CD14-positive monocyte (primary cell): ENCODE results near the gene MAPRE3. TPM values are rescaled to one million over a fixed set of nuclear protein-coding genes. Genes with fewer than 3 reads are reported as not detected.

ENCODE experiments used
- DNase-seq, 3 donors: peaks; one replicate each; pipeline ENCODE4 v3.0.0-alpha.2; 2011 to 2022
- H2AFZ ChIP-seq: 2 replicates; pipeline ENCODE4 v1.6.0; 2012; ENCODE audit warnings: mild to moderate bottlenecking, low read depth, low read length, inconsistent platforms; ENCODE audit not compliant: insufficient read depth, poor library complexity, severe bottlenecking
- H3K27ac ChIP-seq, 2 donors: 1 replicate in 1 of 2; 2 replicates in 1 of 2; pipeline ENCODE4 v1.5.1; 2012 to 2013; ENCODE audit warnings: low read length in 2 of 2, control low read depth in 1 of 2, inconsistent platforms in 1 of 2, low read depth in 1 of 2, mild to moderate bottlenecking in 1 of 2
- H3K27me3 ChIP-seq, 2 donors: one replicate each; pipeline versions ENCODE4 v1.6.0 to v1.6.1; 2011 to 2013; ENCODE audit warnings: low read length in 2 of 2; ENCODE audit not compliant: control insufficient read depth in 2 of 2, insufficient read depth in 2 of 2
- H3K36me3 ChIP-seq, 2 donors: replicated peaks in 1 of 2; 1 replicate in 1 of 2; 2 replicates in 1 of 2; pipeline versions ENCODE4 v1.5.1 to v1.6.1; 2012 to 2013; ENCODE audit warnings: low read length in 2 of 2, control low read depth in 1 of 2, inconsistent platforms in 1 of 2, mild to moderate bottlenecking in 1 of 2; ENCODE audit not compliant: insufficient read depth in 2 of 2, control insufficient read depth in 1 of 2
- H3K4me1 ChIP-seq, 2 donors: 1 replicate in 1 of 2; 2 replicates in 1 of 2; pipeline versions ENCODE4 v1.5.1 to v1.6.1; 2012 to 2013; ENCODE audit warnings: low read length in 2 of 2, control low read depth in 1 of 2, inconsistent platforms in 1 of 2, mild to moderate bottlenecking in 1 of 2, moderate library complexity in 1 of 2; ENCODE audit not compliant: insufficient read depth in 2 of 2, control insufficient read depth in 1 of 2
- H3K4me2 ChIP-seq: replicated peaks from 2 replicates; pipeline ENCODE3; 2012; ENCODE audit warnings: low read length, moderate library complexity, mild to moderate bottlenecking; ENCODE audit not compliant: poor library complexity, severe bottlenecking; ENCODE audit errors: extremely low read depth
- H3K4me3 ChIP-seq, 3 experiments: fragments of 200-600 bp in 1 of 3; sonication (generic) in 1 of 3; replicated peaks in 1 of 3; 1 replicate in 2 of 3; 2 replicates in 1 of 3; pipeline ENCODE4 v1.5.1; 2011 to 2013; ENCODE audit warnings: low read length in 3 of 3, mild to moderate bottlenecking in 3 of 3, control low read depth in 2 of 3, low read depth in 2 of 3, inconsistent platforms in 1 of 3, moderate library complexity in 1 of 3
- H3K79me2 ChIP-seq: 2 replicates; pipeline ENCODE4 v1.6.0; 2012; ENCODE audit warnings: mild to moderate bottlenecking, control low read depth, inconsistent platforms, low read length, moderate library complexity; ENCODE audit not compliant: insufficient read depth
- H3K9ac ChIP-seq: 2 replicates; pipeline ENCODE4 v1.6.0; 2017; ENCODE audit warnings: low read length, mild to moderate bottlenecking; ENCODE audit not compliant: insufficient read depth, poor library complexity, severe bottlenecking
- H3K9me3 ChIP-seq, 2 donors: replicated peaks in 1 of 2; 1 replicate in 1 of 2; 2 replicates in 1 of 2; pipeline versions ENCODE4 v1.5.1 to v1.6.1; 2012 to 2013; ENCODE audit warnings: low read length in 2 of 2, control low read depth in 1 of 2; ENCODE audit not compliant: control insufficient read depth in 1 of 2, insufficient read depth in 1 of 2
- H4K20me1 ChIP-seq: 2 replicates; pipeline ENCODE4 v1.6.0; 2012; ENCODE audit warnings: mild to moderate bottlenecking, low read length, control low read depth, moderate library complexity; ENCODE audit not compliant: insufficient read depth
- H3K27ac Mint-ChIP-seq, 7 donors: one replicate each; pipeline ENCODE4 v1.8.0; 2020; ENCODE audit warnings: mild to moderate bottlenecking in 7 of 7, mixed read lengths in 7 of 7, moderate library complexity in 6 of 7, inconsistent platforms in 2 of 7
- H3K27me3 Mint-ChIP-seq, 3 donors: one replicate each; pipeline ENCODE4 v1.8.0; 2021 to 2022; ENCODE audit warnings: low read depth in 3 of 3, mild to moderate bottlenecking in 3 of 3, mixed read lengths in 3 of 3, moderate library complexity in 3 of 3, inconsistent platforms in 1 of 3
- H3K36me3 Mint-ChIP-seq, 2 donors: one replicate each; pipeline ENCODE4 v1.8.0; 2020; ENCODE audit warnings: mixed read lengths in 2 of 2, inconsistent platforms in 1 of 2, mild to moderate bottlenecking in 1 of 2
- H3K4me1 Mint-ChIP-seq: one replicate; pipeline ENCODE4 v1.8.0; 2020; ENCODE audit warnings: mild to moderate bottlenecking, mixed read lengths
- H3K4me3 Mint-ChIP-seq, 2 donors: one replicate each; pipeline ENCODE4 v1.8.0; 2020; ENCODE audit warnings: mild to moderate bottlenecking in 2 of 2, mixed read lengths in 2 of 2, moderate library complexity in 1 of 2
- H3K9me3 Mint-ChIP-seq, 7 donors: one replicate each; pipeline ENCODE4 v1.8.0; 2020 to 2022; ENCODE audit warnings: mixed read lengths in 7 of 7, mild to moderate bottlenecking in 6 of 7, moderate library complexity in 6 of 7, inconsistent platforms in 2 of 7
- CTCF ChIP-seq: fragments of 200-600 bp; IDR thresholded peaks from one replicate; pipeline ENCODE4 v1.8.0; 2022; ENCODE audit warnings: antibody characterized with exemption, mild to moderate bottlenecking
- WGBS: methylation state at CpG from one replicate; pipeline ENCODE4 v1.1.5; 2013; ENCODE audit warnings: missing lambda C conversion rate; ENCODE audit not compliant: insufficient coverage; 5-methylcytosine and 5-hydroxymethylcytosine counted together
- intact Hi-C, 2 donors: fragments of 100-400 bp; cut with micrococcal nuclease; formaldehyde crosslinking; loops; one replicate each; pipeline versions ENCODE4 v1.15.0 to v1.15.1; 2023
- polyA plus RNA-seq, 3 donors: library from polyadenylated mRNA; depleted of rRNA in 1 of 3; unstranded in 2 of 3; stranded (reverse) in 1 of 3; fragments of 300-500 nt in 2 of 3; fragments of >200 nt in 1 of 3; fragmentation: Illumina TruSeq in 2 of 3; gene quantifications; 1 replicate in 2 of 3; 2 replicates in 1 of 3; pipeline ENCODE4 v1.2.3, GENCODE V29; 2012 to 2021

Gene MAPRE3
- polyA plus RNA-seq, 3 donors: 2.4 to 14.4 (median 3.5) TPM

GRCh38 chr2:26993768-26994167, 23.3 kb downstream of the MAPRE3 start:
- no peaks in the 10 kb centered on the region for H3K27me3 ChIP-seq
- no peaks in the 10 kb centered on the region for H3K9me3 ChIP-seq
- no peaks in the 10 kb centered on the region for H4K20me1 ChIP-seq
- Mint-ChIP-seq H3K4me3 (no peak overlapping the region), H3K27me3 (peaks cover 5 to 8% (median 6%) of the 10 kb centered on the region in 3 donors), H3K4me1 (no peaks in the 10 kb centered on the region), H3K9me3 (peaks cover 0 to 2% (median 0%) of the 10 kb centered on the region in 7 donors), H3K27ac (no peak overlapping the region), H3K36me3 (no peaks in the 10 kb centered on the region)
- WGBS: no CpG with 5 or more reads among the region's 1 CpG
- DNase-seq: no peak
- H3K4me1 ChIP-seq: no peaks in the 10 kb centered on the region
- H3K9ac ChIP-seq: no peak overlapping the region
- no peak overlapping the region for H3K4me2 ChIP-seq
- no peak overlapping the region for H3K27ac ChIP-seq
- intact Hi-C loops: no loop called here
- TF ChIP-seq CTCF: no peak
- no peak overlapping the region for H2AFZ ChIP-seq
- H3K79me2 ChIP-seq: no peaks in the 10 kb centered on the region
- no peak overlapping the region for H3K4me3 ChIP-seq
- H3K36me3 ChIP-seq: no peaks in the 10 kb centered on the region

GRCh38 chr2:26994983-26995382, 24.5 kb downstream of the MAPRE3 start:
- H3K27ac Mint-ChIP-seq: no peak overlapping the region
- no peak overlapping the region for H3K9ac ChIP-seq
- intact Hi-C loops: no loop called here
- peaks cover 1% of the 10 kb centered on the region for H3K4me1 Mint-ChIP-seq
- no peak for DNase-seq
- H3K4me3 Mint-ChIP-seq: no peak overlapping the region
- no peak overlapping the region for H3K27ac ChIP-seq
- H3K4me2 ChIP-seq: no peak overlapping the region
- no peaks in the 10 kb centered on the region for H4K20me1 ChIP-seq
- H3K9me3 ChIP-seq: no peaks in the 10 kb centered on the region
- no peaks in the 10 kb centered on the region for H3K36me3 ChIP-seq
- TF ChIP-seq CTCF: no peak
- H3K9me3 Mint-ChIP-seq: peaks cover 0 to 2% (median 0%) of the 10 kb centered on the region in 7 donors
- H3K4me1 ChIP-seq: peaks cover under 1% of the 10 kb centered on the region in 2 donors
- peaks cover 5 to 8% (median 6%) of the 10 kb centered on the region in 3 donors for H3K27me3 Mint-ChIP-seq
- no peak overlapping the region for H3K4me3 ChIP-seq
- no peak overlapping the region for H2AFZ ChIP-seq
- H3K36me3 Mint-ChIP-seq: no peaks in the 10 kb centered on the region
- no peaks in the 10 kb centered on the region for H3K79me2 ChIP-seq
- WGBS: 100% methylated on average over 1 of the region's 1 CpG
- H3K27me3 ChIP-seq: no peaks in the 10 kb centered on the region
